K562 (cell line): Measurements from ENCODE around the gene AMOTL1. TPM values are rescaled to one million over a fixed set of nuclear protein-coding genes. Genes with fewer than 3 reads are reported as not detected.

ENCODE experiments used
- BCL6 ChIP-seq: fragments of 250-450 bp; sonication (Bioruptor Pico); IDR thresholded peaks from 2 replicates; pipeline ENCODE4 v1.4.0; 2020
- CBFA2T3 ChIP-seq: fragments of 450-650 bp; IDR thresholded peaks from 2 replicates; pipeline ENCODE4 v1.6.1; 2017
- CEBPG ChIP-seq, 3 experiments: fragments of 200-800 bp in 1 of 3; sonication (Bioruptor generic) in 1 of 3; sonication (generic) in 1 of 3; formaldehyde crosslinking in 1 of 3; IDR thresholded peaks in 2 of 3; conservative IDR thresholded peaks in 1 of 3; 2 replicates each; pipeline versions ENCODE4 v1.6.1 to v1.8.0; 2016 to 2022; ENCODE audit warnings: missing compliant biosample characterization in 2 of 3, missing genetic modification characterization in 2 of 3, mild to moderate bottlenecking in 1 of 3, missing genetic modification reagents in 1 of 3
- FOXA1 ChIP-seq: fragments of 450-650 bp; IDR thresholded peaks from 2 replicates; pipeline ENCODE4 v1.6.1; 2016; ENCODE audit warnings: mild to moderate bottlenecking, borderline replicate concordance
- FOXJ2 ChIP-seq: fragments of 200-800 bp; sonication (Bioruptor generic); IDR thresholded peaks from 2 replicates; pipeline ENCODE4 v1.6.1; 2016; ENCODE audit warnings: missing genetic modification characterization, missing compliant biosample characterization
- NFYB ChIP-seq: IDR thresholded peaks from 2 replicates; pipeline ENCODE4 v1.6.1; 2011; ENCODE audit warnings: mild to moderate bottlenecking, moderate library complexity; ENCODE audit not compliant: insufficient read length; ENCODE audit errors: extremely low read depth
- POLR2A ChIP-seq: fragments of 450-650 bp; conservative IDR thresholded peaks from 2 replicates; pipeline ENCODE4 v1.6.1; 2016
- SMAD4 ChIP-seq: fragments of 250-450 bp; sonication (Bioruptor Pico); conservative IDR thresholded peaks from 2 replicates; pipeline ENCODE4 v1.8.0; 2021; ENCODE audit warnings: inconsistent platforms, mild to moderate bottlenecking, moderate library complexity
- SPI1 ChIP-seq: IDR thresholded peaks from 2 replicates; pipeline ENCODE4 v1.6.1; 2011; ENCODE audit warnings: low read depth, low read length, control low read depth, borderline replicate concordance
- TFAP4 ChIP-seq: sonication (generic); formaldehyde crosslinking; IDR thresholded peaks from 2 replicates; pipeline ENCODE4 v1.8.0; 2022; ENCODE audit warnings: missing genetic modification reagents, mild to moderate bottlenecking, moderate library complexity, borderline replicate concordance
- THRA ChIP-seq: fragments of 450-650 bp; IDR thresholded peaks from 2 replicates; pipeline ENCODE4 v1.6.1; 2017; ENCODE audit warnings: mild to moderate bottlenecking, moderate library complexity
- XRCC3 ChIP-seq: fragments of 450-650 bp; IDR thresholded peaks from 2 replicates; pipeline ENCODE4 v1.6.1; 2017; ENCODE audit warnings: mild to moderate bottlenecking, moderate library complexity
- ZEB2 ChIP-seq: fragments of 450-650 bp; IDR thresholded peaks from 2 replicates; pipeline ENCODE4 v1.6.1; 2016
- ZNF134 ChIP-seq: fragments of 250-450 bp; sonication (Bioruptor Pico); conservative IDR thresholded peaks from 2 replicates; pipeline ENCODE4 v1.4.0; 2020
- ZNF24 ChIP-seq: fragments of 450-650 bp; IDR thresholded peaks from 2 replicates; pipeline ENCODE4 v1.6.1; 2016
- ZNF444 ChIP-seq: fragments of 250-450 bp; sonication (Bioruptor Pico); IDR thresholded peaks from 2 replicates; pipeline ENCODE4 v1.4.0; 2020; ENCODE audit warnings: mild to moderate bottlenecking, moderate library complexity
- polyA plus RNA-seq, 8 experiments: library from polyadenylated mRNA; depleted of rRNA in 4 of 8; stranded (reverse) in 5 of 8; unstranded in 3 of 8; fragments of >200 nt; fragmentation: Nextera tagmentation in 2 of 8; fragmentation: Illumina TruSeq in 1 of 8; extraction: Ambion mirVana in 2 of 8; extraction: Trizol in 1 of 8; gene quantifications; 2 replicates each; pipeline versions ENCODE4 v1.2.1 to v1.2.3, GENCODE V29; 2011 to 2014; ENCODE audit warnings: inconsistent platforms in 1 of 8, missing spikeins in 1 of 8
- total RNA-seq, 7 experiments: library from RNA; depleted of rRNA in 6 of 7; stranded (reverse); fragments of >200 nt in 6 of 7; fragmentation: Illumina TruSeq in 2 of 7; extraction: Trizol in 2 of 7; gene quantifications; 2 replicates each; pipeline versions ENCODE4 v1.2.1 to v1.2.3, GENCODE V29; 2011 to 2021; ENCODE audit warnings: low replicate concordance in 1 of 7
- TF ChIP-seq, protein P1 (sequence below): fragments of 200-800 bp; sonication (Bioruptor generic); IDR thresholded peaks from 2 replicates; pipeline ENCODE4 v1.6.1; 2017; ENCODE audit warnings: missing genetic modification characterization, missing compliant biosample characterization
- TF ChIP-seq, protein P2 (sequence below): sonication (generic); formaldehyde crosslinking; IDR thresholded peaks from 2 replicates; pipeline ENCODE4 v1.5.0; 2020; ENCODE audit warnings: missing genetic modification reagents
- TF ChIP-seq, protein P3 (sequence below): sonication (generic); formaldehyde crosslinking; IDR thresholded peaks from 2 replicates; pipeline ENCODE4 v1.8.0; 2022; ENCODE audit warnings: mild to moderate bottlenecking, missing genetic modification reagents
- TF ChIP-seq, protein P4 (sequence below): fragments of 450-650 bp; IDR thresholded peaks from 2 replicates; pipeline ENCODE4 v1.6.1; 2018; ENCODE audit not compliant: partially characterized antibody

Gene AMOTL1
- total and polyA plus RNA-seq, 9 of the 15 experiments (the other 6 are each of a cell fraction or from before 2014, with no cell fraction given): 4.0 to 35.4 (median 14.0) TPM

GRCh38 chr11:94787801-94788200, 19.6 kb downstream of the AMOTL1 start (continued):
- TF ChIP-seq BCL6 (CRISPR knock-in tag) (no peak), ZNF134 (CRISPR knock-in tag) (no peak), CBFA2T3 (peak; percentile 17; the same call in 1 of the 2 replicates), XRCC3 (no peak), CEBPG (CRISPR knock-in tag; IDR thresholded peaks at IDR 0.05) (no peak), CEBPG (tag; conservative IDR thresholded peaks at IDR 0.05 in 1 of 2, IDR thresholded peaks at IDR 0.05 in 1 of 2) (peak; percentile 19 to 22; a peak in 1 of 4 replicates), ZNF444 (no peak), FOXJ2 (peak; percentile 67; the same call in 1 of the 2 replicates), POLR2A (no peak), ZEB2 (peak; percentile 84), FOXA1 (no peak), NFYB (no peak), TFAP4 (CRISPR knock-in tag) (no peak), SPI1 (no peak), ZNF24 (peak; percentile 63; the same call in 1 of the 2 replicates), SMAD4 (CRISPR knock-in tag) (no peak), THRA (no peak)
- TF ChIP-seq, protein P1, sequence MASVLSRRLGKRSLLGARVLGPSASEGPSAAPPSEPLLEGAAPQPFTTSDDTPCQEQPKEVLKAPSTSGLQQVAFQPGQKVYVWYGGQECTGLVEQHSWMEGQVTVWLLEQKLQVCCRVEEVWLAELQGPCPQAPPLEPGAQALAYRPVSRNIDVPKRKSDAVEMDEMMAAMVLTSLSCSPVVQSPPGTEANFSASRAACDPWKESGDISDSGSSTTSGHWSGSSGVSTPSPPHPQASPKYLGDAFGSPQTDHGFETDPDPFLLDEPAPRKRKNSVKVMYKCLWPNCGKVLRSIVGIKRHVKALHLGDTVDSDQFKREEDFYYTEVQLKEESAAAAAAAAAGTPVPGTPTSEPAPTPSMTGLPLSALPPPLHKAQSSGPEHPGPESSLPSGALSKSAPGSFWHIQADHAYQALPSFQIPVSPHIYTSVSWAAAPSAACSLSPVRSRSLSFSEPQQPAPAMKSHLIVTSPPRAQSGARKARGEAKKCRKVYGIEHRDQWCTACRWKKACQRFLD (CRISPR knock-in tag): peak; percentile 43; the same call in 1 of the 2 replicates
- TF ChIP-seq, protein P2, sequence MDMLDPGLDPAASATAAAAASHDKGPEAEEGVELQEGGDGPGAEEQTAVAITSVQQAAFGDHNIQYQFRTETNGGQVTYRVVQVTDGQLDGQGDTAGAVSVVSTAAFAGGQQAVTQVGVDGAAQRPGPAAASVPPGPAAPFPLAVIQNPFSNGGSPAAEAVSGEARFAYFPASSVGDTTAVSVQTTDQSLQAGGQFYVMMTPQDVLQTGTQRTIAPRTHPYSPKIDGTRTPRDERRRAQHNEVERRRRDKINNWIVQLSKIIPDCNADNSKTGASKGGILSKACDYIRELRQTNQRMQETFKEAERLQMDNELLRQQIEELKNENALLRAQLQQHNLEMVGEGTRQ (CRISPR knock-in tag): no peak
- TF ChIP-seq, protein P3, sequence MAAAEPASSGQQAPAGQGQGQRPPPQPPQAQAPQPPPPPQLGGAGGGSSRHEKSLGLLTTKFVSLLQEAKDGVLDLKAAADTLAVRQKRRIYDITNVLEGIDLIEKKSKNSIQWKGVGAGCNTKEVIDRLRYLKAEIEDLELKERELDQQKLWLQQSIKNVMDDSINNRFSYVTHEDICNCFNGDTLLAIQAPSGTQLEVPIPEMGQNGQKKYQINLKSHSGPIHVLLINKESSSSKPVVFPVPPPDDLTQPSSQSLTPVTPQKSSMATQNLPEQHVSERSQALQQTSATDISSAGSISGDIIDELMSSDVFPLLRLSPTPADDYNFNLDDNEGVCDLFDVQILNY: no peak
- TF ChIP-seq, protein P4, sequence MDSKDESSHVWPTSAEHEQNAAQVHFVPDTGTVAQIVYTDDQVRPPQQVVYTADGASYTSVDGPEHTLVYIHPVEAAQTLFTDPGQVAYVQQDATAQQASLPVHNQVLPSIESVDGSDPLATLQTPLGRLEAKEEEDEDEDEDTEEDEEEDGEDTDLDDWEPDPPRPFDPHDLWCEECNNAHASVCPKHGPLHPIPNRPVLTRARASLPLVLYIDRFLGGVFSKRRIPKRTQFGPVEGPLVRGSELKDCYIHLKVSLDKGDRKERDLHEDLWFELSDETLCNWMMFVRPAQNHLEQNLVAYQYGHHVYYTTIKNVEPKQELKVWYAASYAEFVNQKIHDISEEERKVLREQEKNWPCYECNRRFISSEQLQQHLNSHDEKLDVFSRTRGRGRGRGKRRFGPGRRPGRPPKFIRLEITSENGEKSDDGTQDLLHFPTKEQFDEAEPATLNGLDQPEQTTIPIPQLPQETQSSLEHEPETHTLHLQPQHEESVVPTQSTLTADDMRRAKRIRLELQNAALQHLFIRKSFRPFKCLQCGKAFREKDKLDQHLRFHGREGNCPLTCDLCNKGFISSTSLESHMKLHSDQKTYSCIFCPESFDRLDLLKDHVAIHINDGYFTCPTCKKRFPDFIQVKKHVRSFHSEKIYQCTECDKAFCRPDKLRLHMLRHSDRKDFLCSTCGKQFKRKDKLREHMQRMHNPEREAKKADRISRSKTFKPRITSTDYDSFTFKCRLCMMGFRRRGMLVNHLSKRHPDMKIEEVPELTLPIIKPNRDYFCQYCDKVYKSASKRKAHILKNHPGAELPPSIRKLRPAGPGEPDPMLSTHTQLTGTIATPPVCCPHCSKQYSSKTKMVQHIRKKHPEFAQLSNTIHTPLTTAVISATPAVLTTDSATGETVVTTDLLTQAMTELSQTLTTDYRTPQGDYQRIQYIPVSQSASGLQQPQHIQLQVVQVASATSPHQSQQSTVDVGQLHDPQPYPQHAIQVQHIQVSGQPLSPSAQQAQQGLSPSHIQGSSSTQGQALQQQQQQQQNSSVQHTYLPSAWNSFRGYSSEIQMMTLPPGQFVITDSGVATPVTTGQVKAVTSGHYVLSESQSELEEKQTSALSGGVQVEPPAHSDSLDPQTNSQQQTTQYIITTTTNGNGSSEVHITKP: no peak
